H1 (cell line): ENCODE measurements around the gene PLAC1. TPM values are rescaled to one million over a fixed set of nuclear protein-coding genes. Genes with fewer than 3 reads are reported as not detected.

ENCODE experiments used
- CTCF ChIA-PET: fragments of 300-600 bp; sonication (Branson Sonifier 250); formaldehyde crosslinking; loops from one replicate; lab custom pipeline; 2021; ENCODE audit not compliant: partially characterized antibody; lab: Charles Lee
- POLR2A ChIA-PET: fragments of 300-600 bp; sonication (Branson Sonifier 250); formaldehyde crosslinking; loops from one replicate; lab custom pipeline; 2021; ENCODE audit warnings: inconsistent platforms; ENCODE audit not compliant: partially characterized antibody; lab: Charles Lee
- DNase-seq, 2 experiments: peaks; one replicate each; pipeline versions ENCODE4 v3.0.0 to v3.0.0-alpha.2; 2010 to 2022; ENCODE audit warnings: low spot score in 2 of 2, low read depth in 1 of 2, mixed read lengths in 1 of 2
- FAIRE-seq: peaks from 2 replicates; lab custom pipeline; 2011; peaks lifted over from hg19 to GRCh38; lab: Jason Lieb, UNC
- H2AFZ ChIP-seq: 2 replicates; pipeline ENCODE4 v1.8.1; 2012; ENCODE audit warnings: low read length, inconsistent platforms
- H2AK5ac ChIP-seq: 2 replicates; pipeline ENCODE4 v1.6.1; 2013; ENCODE audit warnings: low read depth, low read length
- H2BK120ac ChIP-seq: replicated peaks from 2 replicates; pipeline ENCODE3; 2013; ENCODE audit warnings: low read depth, low read length, inconsistent platforms
- H2BK12ac ChIP-seq: 2 replicates; pipeline ENCODE4 v1.6.1; 2013; ENCODE audit warnings: low read depth, low read length
- H2BK15ac ChIP-seq: 2 replicates; pipeline ENCODE4 v1.6.1; 2013; ENCODE audit warnings: low read length
- H2BK20ac ChIP-seq: 2 replicates; pipeline ENCODE4 v1.6.1; 2013; ENCODE audit warnings: low read length
- H2BK5ac ChIP-seq: 2 replicates; pipeline ENCODE4 v1.6.1; 2013; ENCODE audit warnings: low read depth, low read length
- H3K14ac ChIP-seq: 2 replicates; pipeline ENCODE4 v1.6.1; 2013; ENCODE audit warnings: inconsistent platforms; ENCODE audit not compliant: insufficient read length
- H3K18ac ChIP-seq: 2 replicates; pipeline ENCODE4 v1.6.1; 2013; ENCODE audit warnings: low read length; ENCODE audit errors: extremely low read depth
- H3K23ac ChIP-seq: 2 replicates; pipeline ENCODE4 v1.6.1; 2013; ENCODE audit warnings: inconsistent platforms; ENCODE audit not compliant: insufficient read length
- H3K23me2 ChIP-seq: 2 replicates; pipeline ENCODE4 v1.6.1; 2013; ENCODE audit warnings: low read depth, low read length
- H3K27ac ChIP-seq: 2 replicates; pipeline ENCODE4 v1.6.1; 2011; ENCODE audit warnings: low read depth, low read length, inconsistent platforms
- H3K27me3 ChIP-seq, 4 experiments: replicated peaks in 1 of 4; 1 replicate in 1 of 4; 2 replicates in 3 of 4; pipeline versions ENCODE4 v1.6.1 to v1.8.1; 2011 to 2013; ENCODE audit warnings: low read length in 3 of 4, mild to moderate bottlenecking in 3 of 4, inconsistent platforms in 2 of 4, mixed read lengths in 2 of 4, moderate library complexity in 1 of 4; ENCODE audit not compliant: control insufficient read depth in 3 of 4, insufficient read depth in 3 of 4; ENCODE audit errors: extremely low read depth in 1 of 4
- H3K36me3 ChIP-seq, 4 experiments: 2 replicates each; pipeline versions ENCODE4 v1.6.1 to v1.8.1; 2011 to 2013; ENCODE audit warnings: mild to moderate bottlenecking in 4 of 4, low read length in 3 of 4, moderate library complexity in 2 of 4, control low read depth in 1 of 4, inconsistent platforms in 1 of 4; ENCODE audit not compliant: insufficient read depth in 4 of 4, control insufficient read depth in 2 of 4
- H3K4ac ChIP-seq: replicated peaks from 2 replicates; pipeline ENCODE3; 2013; ENCODE audit warnings: low read length, low read depth, mixed read lengths, inconsistent platforms; ENCODE audit not compliant: insufficient read length
- H3K4me1 ChIP-seq, 4 experiments: replicated peaks in 1 of 4; 1 replicate in 1 of 4; 2 replicates in 3 of 4; pipeline versions ENCODE4 v1.6.1 to v1.8.1; 2011 to 2013; ENCODE audit warnings: low read length in 3 of 4, inconsistent platforms in 2 of 4, mixed read lengths in 1 of 4; ENCODE audit not compliant: insufficient read depth in 4 of 4, control insufficient read depth in 3 of 4
- H3K4me2 ChIP-seq, 2 experiments: 2 replicates each; pipeline versions ENCODE4 v1.6.1 to v1.8.1; 2011 to 2013; ENCODE audit warnings: low read depth in 2 of 2, low read length in 2 of 2, control low read depth in 1 of 2, inconsistent platforms in 1 of 2, mild to moderate bottlenecking in 1 of 2; ENCODE audit not compliant: insufficient read depth in 1 of 2
- H3K4me3 ChIP-seq, 4 experiments: fragments of 200-600, 300-600 bp in 1 of 4; sonication (generic), shearing (Covaris generic), sonication (Bioruptor Twin) in 1 of 4; 2 replicates each; pipeline versions ENCODE4 v1.5.1 to v1.8.1; 2011 to 2016; ENCODE audit warnings: low read length in 4 of 4, low read depth in 3 of 4, control low read depth in 2 of 4, inconsistent platforms in 2 of 4, mild to moderate bottlenecking in 2 of 4, mixed read lengths in 1 of 4, moderate library complexity in 1 of 4; ENCODE audit not compliant: insufficient read depth in 2 of 4; ENCODE audit errors: extremely low read depth in 1 of 4
- H3K56ac ChIP-seq: replicated peaks from 2 replicates; pipeline ENCODE3; 2013; ENCODE audit warnings: low read depth, mild to moderate bottlenecking, mixed read lengths, low read length, inconsistent platforms; ENCODE audit not compliant: insufficient read length
- H3K79me1 ChIP-seq: 2 replicates; pipeline ENCODE4 v1.6.1; 2013; ENCODE audit warnings: low read depth, low read length, control low read depth
- H3K79me2 ChIP-seq, 2 experiments: 2 replicates each; pipeline versions ENCODE4 v1.6.1 to v1.8.1; 2012 to 2013; ENCODE audit warnings: low read length in 2 of 2, mild to moderate bottlenecking in 2 of 2, inconsistent platforms in 1 of 2; ENCODE audit not compliant: insufficient read depth in 2 of 2, control insufficient read depth in 1 of 2
- H3K9ac ChIP-seq, 4 experiments: replicated peaks in 1 of 4; 1 replicate in 1 of 4; 2 replicates in 3 of 4; pipeline versions ENCODE4 v1.6.1 to v1.8.1; 2011 to 2013; ENCODE audit warnings: low read depth in 3 of 4, low read length in 3 of 4, control low read depth in 2 of 4, mild to moderate bottlenecking in 2 of 4, moderate library complexity in 2 of 4, inconsistent platforms in 1 of 4; ENCODE audit errors: extremely low read depth in 1 of 4
- H3K9me3 ChIP-seq, 2 experiments: 2 replicates each; pipeline versions ENCODE4 v1.6.1 to v1.8.1; 2012 to 2013; ENCODE audit warnings: mild to moderate bottlenecking in 2 of 2, moderate library complexity in 2 of 2, control low read depth in 1 of 2, inconsistent platforms in 1 of 2, low read depth in 1 of 2, low read length in 1 of 2, mixed read lengths in 1 of 2; ENCODE audit not compliant: insufficient read depth in 2 of 2
- H4K20me1 ChIP-seq, 2 experiments: replicated peaks in 1 of 2; 2 replicates each; pipeline versions ENCODE3 to v1.8.1; 2011 to 2013; ENCODE audit warnings: inconsistent platforms in 2 of 2, low read length in 2 of 2, mild to moderate bottlenecking in 1 of 2; ENCODE audit not compliant: insufficient read depth in 2 of 2, control insufficient read depth in 1 of 2
- H4K5ac ChIP-seq: 2 replicates; pipeline ENCODE4 v1.6.1; 2013; ENCODE audit warnings: low read length, low read depth, mixed read lengths, inconsistent platforms; ENCODE audit not compliant: insufficient read length
- H4K8ac ChIP-seq: 2 replicates; pipeline ENCODE4 v1.8.0; 2013; ENCODE audit warnings: mild to moderate bottlenecking, moderate library complexity, low read length, inconsistent platforms; ENCODE audit not compliant: insufficient read depth; ENCODE audit errors: extremely low read depth
- H4K91ac ChIP-seq: replicated peaks from 2 replicates; pipeline ENCODE3; 2013; ENCODE audit warnings: low read length, mixed read lengths, inconsistent platforms; ENCODE audit not compliant: insufficient read length
- BCL11A ChIP-seq, 2 experiments: IDR thresholded peaks; one replicate each; pipeline ENCODE4 v1.6.1; 2011; ENCODE audit warnings: low read depth in 2 of 2, low read length in 2 of 2, mild to moderate bottlenecking in 2 of 2
- CBX8 ChIP-seq: fragments of 300-800, 300-1000 bp; sonication (generic); IDR thresholded peaks from 2 replicates; pipeline ENCODE4 v1.7.1; 2016; ENCODE audit warnings: low read depth, low read length, borderline replicate concordance
- CEBPB ChIP-seq: IDR thresholded peaks from 2 replicates; pipeline ENCODE4 v1.6.1; 2012; ENCODE audit warnings: low read depth, low read length
- HDAC2 ChIP-seq, 2 experiments: fragments of 300-600 bp in 1 of 2; sonication (generic) in 1 of 2; IDR thresholded peaks; 2 replicates each; pipeline ENCODE4 v1.6.1; 2011 to 2012; ENCODE audit warnings: low read depth in 2 of 2, low read length in 2 of 2, mild to moderate bottlenecking in 2 of 2, moderate library complexity in 2 of 2, borderline replicate concordance in 1 of 2, inconsistent platforms in 1 of 2
- JUND ChIP-seq: IDR thresholded peaks from 2 replicates; pipeline ENCODE4 v1.6.1; 2011; ENCODE audit warnings: mild to moderate bottlenecking, improper control_type of control experiment, low read length
- KDM5A ChIP-seq: fragments of 200-600 bp; IDR thresholded peaks from 2 replicates; pipeline ENCODE4 v1.7.1; 2012; ENCODE audit warnings: mild to moderate bottlenecking, low read length, inconsistent platforms, mixed read lengths
- MAFK ChIP-seq: IDR thresholded peaks from 2 replicates; pipeline ENCODE4 v1.6.1; 2012; ENCODE audit warnings: low read depth, mild to moderate bottlenecking, improper control_type of control experiment, low read length
- NRF1 ChIP-seq: IDR thresholded peaks from 2 replicates; pipeline ENCODE4 v1.6.1; 2011; ENCODE audit warnings: mild to moderate bottlenecking, low read depth, low read length, improper control_type of control experiment
- SIN3A ChIP-seq, 2 experiments: IDR thresholded peaks in 1 of 2; conservative IDR thresholded peaks in 1 of 2; 2 replicates each; pipeline ENCODE4 v1.6.1; 2011 to 2012; ENCODE audit warnings: low read length in 2 of 2, improper control_type of control experiment in 1 of 2, low read depth in 1 of 2, mild to moderate bottlenecking in 1 of 2
- YY1 ChIP-seq: IDR thresholded peaks from 2 replicates; pipeline ENCODE4 v1.6.1; 2011; ENCODE audit warnings: low read depth, mild to moderate bottlenecking, low read length
- WGBS, 2 experiments: shearing (Covaris generic) in 1 of 2; methylation state at CpG; one replicate each; pipeline versions ENCODE4 v1.1.6 to v1.1.7; 2013 to 2015; ENCODE audit warnings: low lambda C conversion rate in 2 of 2, mixed read lengths in 2 of 2, inconsistent platforms in 1 of 2, low coverage in 1 of 2, missing lambda C conversion rate in 1 of 2; ENCODE audit not compliant: insufficient replicate concordance in 2 of 2, insufficient coverage in 1 of 2, insufficient read length in 1 of 2; ENCODE audit errors: extremely low coverage in 1 of 2, missing lambda C conversion rate in 1 of 2; 5-methylcytosine and 5-hydroxymethylcytosine counted together
- polyA plus RNA-seq, 7 experiments: library from polyadenylated mRNA; depleted of rRNA in 3 of 7; stranded (reverse) in 5 of 7; unstranded in 2 of 7; fragments of >200 nt in 5 of 7; fragments of 200-250 nt in 2 of 7; gene quantifications; 1 replicate in 5 of 7; 2 replicates in 1 of 7; 4 replicates in 1 of 7; pipeline versions ENCODE4 v1.2.1 to v1.2.3, GENCODE V29; 2011 to 2013; ENCODE audit warnings: missing spikeins in 2 of 7, mixed read lengths in 2 of 7
- total RNA-seq: library from RNA; stranded (reverse); fragmentation: NEBNext Ultra II Directional; extraction: Animal tissue kit (Norgen Biotek cat#: 25700); gene quantifications from 2 replicates; pipeline ENCODE4 v1.2.1, GENCODE V29; 2021
- TF ChIP-seq, protein P1 (sequence below): IDR thresholded peaks from 2 replicates; pipeline ENCODE4 v1.6.1; 2012; ENCODE audit warnings: low read length, inconsistent platforms

The PLAC1 gene
- total and polyA plus RNA-seq, 2 of the 8 experiments (the other 6 are each of a cell fraction or from before 2014, with no cell fraction given), result 1.8 TPM; not detected in 1

DNA sequence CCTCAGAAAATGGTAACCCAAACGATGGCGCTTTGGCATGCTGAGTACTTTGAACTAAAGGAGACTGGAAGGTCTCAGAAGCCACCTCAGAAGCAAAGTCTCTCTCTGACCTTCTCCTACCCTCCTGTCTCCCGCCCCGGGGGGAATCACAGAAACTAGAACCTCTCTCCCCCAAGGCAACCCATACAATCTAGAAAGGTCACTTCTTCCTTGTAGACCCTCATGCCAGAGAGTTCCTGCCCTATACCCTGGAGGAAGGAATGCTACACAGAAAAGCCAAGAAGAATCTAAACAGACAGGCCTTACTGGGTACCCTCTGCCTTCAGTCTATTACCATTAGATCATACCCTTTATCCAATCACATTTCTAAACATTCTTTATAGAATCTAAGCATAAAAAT is 8.5 kb downstream of the PLAC1 start (continued):
- no peak for TF ChIP-seq CEBPB
- TF ChIP-seq, all 59 proteins: peak for 0

DNA sequence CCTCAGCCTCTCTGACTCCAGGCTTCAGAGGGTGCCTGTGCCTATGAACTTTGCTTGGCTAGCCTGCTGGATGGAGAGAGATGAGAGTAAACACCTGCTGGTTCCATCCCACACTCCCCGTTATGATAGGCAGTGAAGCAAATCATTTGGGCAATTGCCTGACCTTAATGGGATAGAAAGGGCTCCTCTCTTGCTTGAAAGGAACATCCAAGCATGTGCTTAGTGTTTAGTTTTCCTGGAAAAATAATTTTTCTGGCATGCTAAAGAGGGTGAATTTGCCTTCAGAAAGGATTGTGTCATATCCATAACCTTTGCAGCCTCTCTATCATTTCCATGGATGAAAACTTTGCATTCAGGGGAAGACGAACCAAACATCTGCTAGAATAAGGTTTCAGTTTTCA is 10.8 kb downstream of the PLAC1 start:
- DNase-seq, result no peak
- Histone ChIP-seq H2BK20ac (no peak overlapping the region), H2BK15ac (no peak overlapping the region), H4K8ac (no peak overlapping the region), H3K4me2 (no peak overlapping the region), H3K4ac (no peak overlapping the region), H2BK12ac (no peak overlapping the region), H3K27ac (no peak overlapping the region), H2AFZ (no peak overlapping the region), H3K23me2 (no peaks in the 10 kb centered on the region), H4K5ac (no peak overlapping the region), H3K4me3 (no peak overlapping the region), H3K79me2 (no peaks in the 10 kb centered on the region), H4K20me1 (no peaks in the 10 kb centered on the region), H3K9ac (no peak overlapping the region), H3K79me1 (no peaks in the 10 kb centered on the region), H3K27me3 (no peaks in the 10 kb centered on the region), H3K36me3 (no peaks in the 10 kb centered on the region), H2BK5ac (no peak overlapping the region), H2BK120ac (no peak overlapping the region), H3K4me1 (no peaks in the 10 kb centered on the region), H2AK5ac (no peak overlapping the region), H3K14ac (no peak overlapping the region), H3K9me3 (no peaks in the 10 kb centered on the region), H3K23ac (no peak overlapping the region), H3K56ac (no peak overlapping the region), H3K18ac (no peak overlapping the region), H4K91ac (no peak overlapping the region)
- ChIA-PET CTCF (no interaction called here), POLR2A (no interaction called here)
- FAIRE-seq, result no peak
- 86% methylated on average over 2 of the region's 2 CpGs; no CpG with 5 or more reads in 1 of the 2 experiments for WGBS, 2 experiments
- TF ChIP-seq MAFK, result no peak
- TF ChIP-seq KDM5A, result no peak
- TF ChIP-seq, protein P1, sequence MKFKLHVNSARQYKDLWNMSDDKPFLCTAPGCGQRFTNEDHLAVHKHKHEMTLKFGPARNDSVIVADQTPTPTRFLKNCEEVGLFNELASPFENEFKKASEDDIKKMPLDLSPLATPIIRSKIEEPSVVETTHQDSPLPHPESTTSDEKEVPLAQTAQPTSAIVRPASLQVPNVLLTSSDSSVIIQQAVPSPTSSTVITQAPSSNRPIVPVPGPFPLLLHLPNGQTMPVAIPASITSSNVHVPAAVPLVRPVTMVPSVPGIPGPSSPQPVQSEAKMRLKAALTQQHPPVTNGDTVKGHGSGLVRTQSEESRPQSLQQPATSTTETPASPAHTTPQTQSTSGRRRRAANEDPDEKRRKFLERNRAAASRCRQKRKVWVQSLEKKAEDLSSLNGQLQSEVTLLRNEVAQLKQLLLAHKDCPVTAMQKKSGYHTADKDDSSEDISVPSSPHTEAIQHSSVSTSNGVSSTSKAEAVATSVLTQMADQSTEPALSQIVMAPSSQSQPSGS, result no peak
- no peak for TF ChIP-seq JUND
- no peak for TF ChIP-seq HDAC2 (IDR thresholded peaks at IDR 0.05; ENCODE audit: borderline replicate concordance in 1 of 2, low read depth in 2 of 2, low read length in 2 of 2)
- TF ChIP-seq CBX8, result no peak
- TF ChIP-seq NRF1, result no peak
- no peak for TF ChIP-seq SIN3A (conservative IDR thresholded peaks at IDR 0.05 in 1 of 2, IDR thresholded peaks at IDR 0.05 in 1 of 2; ENCODE audit: low read depth in 1 of 2, low read length in 2 of 2)
- no peak for TF ChIP-seq BCL11A (IDR thresholded peaks at IDR 0.05; ENCODE audit: low read depth in 2 of 2, low read length in 2 of 2)
- TF ChIP-seq YY1, result no peak
